ENCODE measurements around the gene DGLUCY.
A peak's percentile ranks its signal among the peaks of the same experiment; 100 is the strongest.

DGLUCY gene

GRCh38 chr14:91169951-91170350, 56.1 kb downstream of the DGLUCY start:
- Histone ChIP-seq H3K4me3 (ENCODE audit: low read depth, low read length) (no peak overlapping the region), H3K27ac (no peak overlapping the region), H3K27me3 (replicated peaks) (no peaks in the 10 kb centered on the region), H3K36me3 (replicated peaks) (no peaks in the 10 kb centered on the region)
- no peak for DNase-seq
- TF ChIP-seq CTCF (IDR thresholded peaks at IDR 0.05; ENCODE audit: low read depth, low read length, missing control alignments), result no peak
- in situ Hi-C loops (cut with HindIII; ENCODE audit: low pct_ligation_motif_present, low sequenced_read_pairs), result no loop called here

GRCh38 chr14:91170504-91171121, 56.7 kb downstream of the DGLUCY start:
- Histone ChIP-seq H3K27ac (no peak overlapping the region), H3K36me3 (replicated peaks) (no peaks in the 10 kb centered on the region), H3K27me3 (replicated peaks) (no peaks in the 10 kb centered on the region), H3K4me3 (ENCODE audit: low read depth, low read length) (no peak overlapping the region)
- TF ChIP-seq CTCF (IDR thresholded peaks at IDR 0.05; ENCODE audit: low read depth, low read length, missing control alignments), result no peak
- no peak for DNase-seq
- in situ Hi-C loops (cut with HindIII; ENCODE audit: low pct_ligation_motif_present, low sequenced_read_pairs), result no loop called here

GRCh38 chr14:91171291-91171690, 57.4 kb downstream of the DGLUCY start:
- no peak overlapping the region for H3K27ac ChIP-seq
- TF ChIP-seq CTCF (IDR thresholded peaks at IDR 0.05; ENCODE audit: low read depth, low read length, missing control alignments), result no peak
- no peak overlapping the region for H3K4me3 ChIP-seq (ENCODE audit: low read depth, low read length)
- no peaks in the 10 kb centered on the region for H3K27me3 ChIP-seq (replicated peaks)
- H3K36me3 ChIP-seq (replicated peaks), result no peaks in the 10 kb centered on the region
- no peak for DNase-seq
- in situ Hi-C loops (cut with HindIII; ENCODE audit: low pct_ligation_motif_present, low sequenced_read_pairs), result no loop called here

- H3K27me3 ChIP-seq (replicated peaks), result no peaks in the 10 kb centered on the region
- peak; percentile 78 for DNase-seq
- H3K4me3 ChIP-seq (ENCODE audit: low read depth, low read length), result no peak overlapping the region
- in situ Hi-C loops (cut with HindIII; ENCODE audit: low pct_ligation_motif_present, low sequenced_read_pairs), result no loop called here
- H3K27ac ChIP-seq, result no peak overlapping the region
- peak; percentile 93 for TF ChIP-seq CTCF (IDR thresholded peaks at IDR 0.05; ENCODE audit: low read depth, low read length, missing control alignments)
- no peaks in the 10 kb centered on the region for H3K36me3 ChIP-seq (replicated peaks)
These were observed 59.4 kb downstream of the DGLUCY start for GRCh38 chr14:91173221-91173670.

- Histone ChIP-seq H3K27me3 (replicated peaks) (no peaks in the 10 kb centered on the region), H3K36me3 (replicated peaks) (no peaks in the 10 kb centered on the region), H3K4me3 (ENCODE audit: low read depth, low read length) (no peak overlapping the region), H3K27ac (no peak overlapping the region)
- TF ChIP-seq CTCF (IDR thresholded peaks at IDR 0.05; ENCODE audit: low read depth, low read length, missing control alignments), result no peak
- in situ Hi-C loops (cut with HindIII; ENCODE audit: low pct_ligation_motif_present, low sequenced_read_pairs), result no loop called here
- no peak for DNase-seq
These were observed 60.0 kb downstream of the DGLUCY start for GRCh38 chr14:91173904-91174303.

Measured in brain microvascular endothelial cell (primary cell).